Medulla oblongata (tissue), 1 donor: ENCODE data around the gene CNPY1.
A peak's percentile ranks its signal among the peaks of the same experiment; 100 is the strongest.

Experiments used
- DNase-seq: peaks from one replicate; pipeline ENCODE4 v3.0.0-alpha.2; 2015; ENCODE audit errors: extremely low spot score

CNPY1 gene

GRCh38 chr7:155511702-155511996 lies 34.7 kb downstream of the CNPY1 start:
- no peak for DNase-seq

GRCh38 chr7:155510975-155511701 lies 35.2 kb downstream of the CNPY1 start:
- no peak for DNase-seq

DNA sequence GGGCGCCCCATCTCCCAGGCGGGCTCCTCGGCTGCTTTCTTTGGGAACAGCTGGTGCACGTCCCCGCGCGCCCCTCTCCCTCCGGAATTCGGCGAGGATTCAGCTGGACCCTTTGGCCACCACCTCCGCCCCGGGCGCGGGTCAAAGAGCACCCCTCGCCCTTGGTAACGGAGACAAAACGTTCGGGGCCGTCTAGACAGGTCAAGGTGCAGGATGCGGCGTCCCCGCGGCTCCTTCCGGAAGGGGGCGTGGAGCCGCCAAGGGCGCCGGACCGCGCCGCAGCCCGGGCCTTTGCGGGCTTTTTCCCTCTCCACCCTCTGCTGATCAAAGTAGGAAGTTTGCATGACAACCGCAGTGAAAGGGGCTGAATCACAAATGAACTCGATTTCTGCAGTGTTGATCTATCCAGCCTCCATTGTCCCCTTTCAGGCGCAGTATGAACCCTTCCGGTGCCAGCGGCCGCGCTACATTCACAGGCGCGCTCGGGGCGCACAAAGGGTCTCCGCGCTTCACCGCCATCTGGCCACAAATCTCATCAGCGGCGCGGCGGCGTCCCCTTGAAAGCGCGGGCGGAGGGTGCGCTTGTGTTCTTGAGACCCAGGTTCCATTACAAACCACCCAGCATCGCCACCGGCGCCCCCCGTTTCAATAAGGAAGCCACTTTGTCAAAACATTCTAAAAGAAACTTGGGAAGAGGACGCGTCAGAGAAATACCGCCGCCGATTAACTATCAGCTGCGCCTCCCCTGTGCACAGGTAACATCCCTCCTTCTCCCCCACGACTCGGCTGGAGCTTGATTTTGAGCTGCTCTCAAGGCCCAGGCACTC lies 36.4 kb downstream of the CNPY1 start:
- DNase-seq: no peak

DNA sequence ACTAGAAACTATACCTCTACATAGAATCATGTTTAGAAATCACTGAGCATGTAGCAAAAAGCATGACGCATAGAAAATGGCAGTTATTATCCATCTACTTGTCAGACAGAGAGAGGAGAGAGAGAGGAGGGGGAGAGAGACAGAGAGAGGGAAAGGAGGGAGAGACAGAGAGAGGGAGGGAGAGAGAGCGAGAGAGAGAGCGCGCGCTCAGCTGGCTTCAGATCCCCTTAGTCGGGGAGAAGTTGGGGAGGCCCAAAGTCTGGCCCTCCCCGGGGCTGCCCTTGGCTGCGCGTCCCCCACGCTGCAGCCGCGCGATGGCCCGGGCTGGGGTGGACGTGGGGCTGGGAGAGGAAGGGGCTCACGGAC lies 37.0 kb downstream of the CNPY1 start:
- no peak for DNase-seq

GRCh38 chr7:155508376-155509358 lies 37.7 kb downstream of the CNPY1 start:
- DNase-seq: no peak

- no peak for DNase-seq
Observed at GRCh38 chr7:155507576-155507975, 38.8 kb downstream of the CNPY1 start.

GRCh38 chr7:155506854-155507337 lies 39.5 kb downstream of the CNPY1 start:
- no peak for DNase-seq

GRCh38 chr7:155505422-155505793 lies 41.0 kb downstream of the CNPY1 start:
- no peak for DNase-seq

DNA sequence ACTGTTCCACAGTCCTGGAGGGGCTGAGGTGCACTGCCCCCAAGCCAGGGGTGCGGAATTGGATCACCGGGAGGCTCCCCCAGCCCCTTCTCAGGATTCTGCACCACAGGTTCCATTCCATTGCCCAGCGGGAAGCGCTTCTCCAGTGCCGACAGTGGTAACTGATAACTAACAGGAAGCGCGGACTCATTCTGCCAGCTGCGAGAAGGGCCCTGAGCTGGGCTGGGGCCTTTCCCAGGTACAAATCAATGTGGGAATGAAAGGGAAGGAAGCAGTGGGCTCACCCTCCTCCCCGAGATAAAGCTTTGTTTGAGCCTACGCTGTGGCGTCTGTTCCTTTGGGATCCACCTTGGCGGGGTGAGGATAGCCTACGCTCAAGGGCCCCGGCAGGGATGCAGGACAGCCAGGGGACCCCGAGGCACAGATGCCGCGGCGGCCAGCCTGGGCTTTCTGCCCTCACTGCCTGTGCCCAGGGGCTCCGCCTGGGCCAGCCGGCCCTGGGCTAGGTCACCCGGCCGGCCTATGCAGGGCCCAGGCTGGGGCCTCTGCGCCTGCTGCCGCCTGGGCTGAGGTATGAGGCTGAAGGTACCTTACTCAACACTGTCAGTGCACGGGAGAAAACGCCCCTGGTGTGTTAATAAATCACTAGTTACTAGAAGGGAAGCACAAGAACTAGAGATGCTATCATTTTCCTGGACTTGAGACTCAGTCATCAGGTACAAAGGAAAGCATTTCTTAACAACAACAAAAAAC lies 49.0 kb downstream of the CNPY1 start:
- no peak for DNase-seq

DNA sequence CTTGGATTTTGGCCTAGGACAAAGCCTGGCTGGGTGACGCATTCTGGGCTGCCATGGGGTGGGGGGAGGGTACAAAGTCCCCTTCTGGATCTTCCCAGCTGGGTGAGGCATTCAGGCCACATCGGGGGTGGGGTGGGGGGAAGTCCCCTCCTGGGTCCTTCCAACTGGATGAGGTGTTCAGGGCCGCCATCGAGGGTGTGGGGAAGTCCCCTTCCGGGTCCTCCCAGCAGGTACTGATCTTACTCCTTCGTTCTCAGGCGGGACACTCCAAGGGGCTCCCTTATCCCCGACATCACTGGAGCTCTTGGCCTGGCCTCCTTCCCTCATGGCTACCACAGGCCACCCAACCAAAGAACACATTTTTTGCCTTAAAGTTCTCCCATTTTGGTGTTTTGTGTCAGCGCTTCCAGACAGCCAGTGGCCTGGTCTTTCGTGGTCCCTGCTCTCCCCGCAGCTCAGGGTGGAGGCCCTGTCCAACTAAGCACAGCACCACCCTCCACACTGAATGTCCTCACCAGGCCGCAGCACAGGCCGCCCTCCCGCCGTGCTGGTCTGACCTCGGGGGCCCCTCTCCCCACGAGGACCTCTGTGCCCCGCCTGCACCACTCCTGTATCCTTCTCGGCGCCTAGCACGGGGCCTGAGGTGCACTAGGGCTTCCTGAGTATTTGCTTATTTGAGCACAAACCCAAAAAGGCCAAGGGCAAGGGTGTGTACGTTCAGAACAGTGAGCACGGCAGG lies 49.9 kb downstream of the CNPY1 start:
- no peak for DNase-seq

DNA sequence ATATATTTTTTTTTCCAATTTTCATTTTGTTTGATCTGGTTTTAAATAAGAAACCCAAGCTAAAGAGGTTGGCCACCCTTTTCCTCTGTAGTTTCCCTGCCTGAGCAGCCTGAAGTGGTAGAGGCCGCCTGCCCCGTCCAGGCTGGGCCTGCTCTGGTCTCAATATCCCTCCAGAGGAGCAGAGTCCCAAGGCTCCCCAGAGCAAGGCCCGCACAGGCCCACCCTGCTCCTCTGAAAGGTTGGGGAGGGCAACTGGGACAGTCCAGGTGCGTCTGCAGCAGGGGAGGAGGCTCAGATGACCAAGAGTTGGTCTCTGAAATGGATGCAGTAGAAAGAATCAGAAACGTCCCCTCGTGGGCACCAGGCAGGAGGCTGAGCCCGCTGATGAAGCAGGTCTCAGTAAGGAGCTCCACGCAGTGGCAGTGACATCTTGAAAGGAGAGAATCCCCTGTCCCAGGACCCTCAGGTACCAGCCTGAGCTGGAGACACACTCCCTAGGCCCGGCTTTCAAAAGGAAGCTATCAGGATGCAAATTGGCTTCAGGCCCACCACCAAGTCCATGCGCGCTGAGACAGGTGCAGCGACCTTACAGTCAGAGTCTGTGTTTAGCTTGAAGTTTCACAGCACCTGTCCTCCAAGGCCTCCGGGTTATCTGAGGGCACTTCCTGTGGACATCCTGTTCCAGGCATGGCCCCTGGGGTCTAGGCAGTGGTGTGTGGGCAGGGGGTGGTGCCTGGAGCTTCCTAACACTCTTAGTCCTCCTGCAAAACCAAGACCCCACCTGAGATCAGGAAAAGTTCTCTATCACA lies 50.7 kb downstream of the CNPY1 start:
- no peak for DNase-seq

DNA sequence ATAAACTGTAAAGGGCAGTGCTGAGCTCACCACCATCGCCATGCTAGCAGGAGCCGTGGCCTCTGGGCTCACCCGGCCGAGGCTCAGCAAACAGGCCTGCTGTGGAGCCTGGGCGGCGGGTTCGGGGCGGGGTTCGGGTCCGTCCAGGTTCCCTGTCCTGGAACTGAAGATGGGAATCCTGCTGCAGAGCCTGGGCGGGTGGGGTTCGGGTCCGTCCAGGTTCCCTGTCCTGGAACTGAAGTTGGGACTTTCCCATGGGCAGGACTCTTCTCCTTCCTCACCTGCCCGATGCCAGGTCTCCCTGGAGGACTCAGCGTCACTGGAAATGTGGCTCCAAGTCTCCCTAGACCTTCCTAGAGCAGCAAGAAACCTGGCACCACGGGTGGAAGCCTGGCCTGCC lies 51.8 kb downstream of the CNPY1 start:
- DNase-seq: no peak

- no peak for DNase-seq
Observed at GRCh38 chr7:155493744-155494538, 52.4 kb downstream of the CNPY1 start.

- DNase-seq: no peak
Observed at GRCh38 chr7:155491812-155492211, 54.5 kb downstream of the CNPY1 start.

DNA sequence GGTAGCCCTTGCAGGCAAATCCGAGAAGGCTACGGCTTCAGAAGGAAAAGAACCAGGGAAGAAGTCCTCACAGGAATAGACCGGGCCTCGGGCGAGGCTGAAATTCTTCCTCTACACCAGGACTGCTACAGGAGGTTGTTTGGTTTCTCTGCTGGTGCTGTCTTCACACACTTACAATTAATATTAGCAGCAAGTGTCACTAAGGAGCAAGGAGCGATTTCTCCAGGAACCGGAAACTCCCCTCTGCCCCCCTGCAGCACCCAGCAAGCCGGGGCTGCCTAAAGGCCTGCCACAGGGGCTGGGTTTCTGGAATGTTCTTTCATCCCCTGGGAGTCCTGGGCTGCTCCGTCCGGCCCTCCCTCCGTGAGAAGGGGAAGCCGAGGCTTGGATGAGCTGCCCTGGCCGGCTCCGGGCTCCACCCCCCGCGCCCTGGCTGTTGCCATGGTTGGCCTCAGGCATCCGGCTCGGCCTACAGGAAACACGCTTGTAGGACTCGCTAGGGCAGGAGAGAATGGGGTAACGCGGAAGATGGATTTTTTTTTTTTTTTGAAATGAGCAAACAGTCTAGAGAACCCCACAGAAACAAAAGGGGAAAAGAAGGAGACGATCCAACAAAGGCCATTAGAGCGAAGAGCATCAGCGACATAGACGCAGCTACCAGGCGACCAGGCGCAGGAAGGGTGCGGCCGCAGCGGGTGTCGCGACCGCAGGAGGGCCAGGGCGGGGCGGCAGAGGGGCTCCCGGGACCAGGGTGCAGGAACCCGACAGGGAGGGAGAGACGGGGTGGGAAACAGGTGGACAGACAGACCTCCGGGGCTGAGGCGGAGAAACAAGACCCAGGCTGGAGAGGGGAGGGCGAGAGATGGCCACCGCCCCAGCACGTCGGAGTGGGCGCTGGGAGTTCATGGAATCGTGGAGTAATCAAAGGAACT lies 55.4 kb downstream of the CNPY1 start:
- peak; percentile 29 for DNase-seq

DNA sequence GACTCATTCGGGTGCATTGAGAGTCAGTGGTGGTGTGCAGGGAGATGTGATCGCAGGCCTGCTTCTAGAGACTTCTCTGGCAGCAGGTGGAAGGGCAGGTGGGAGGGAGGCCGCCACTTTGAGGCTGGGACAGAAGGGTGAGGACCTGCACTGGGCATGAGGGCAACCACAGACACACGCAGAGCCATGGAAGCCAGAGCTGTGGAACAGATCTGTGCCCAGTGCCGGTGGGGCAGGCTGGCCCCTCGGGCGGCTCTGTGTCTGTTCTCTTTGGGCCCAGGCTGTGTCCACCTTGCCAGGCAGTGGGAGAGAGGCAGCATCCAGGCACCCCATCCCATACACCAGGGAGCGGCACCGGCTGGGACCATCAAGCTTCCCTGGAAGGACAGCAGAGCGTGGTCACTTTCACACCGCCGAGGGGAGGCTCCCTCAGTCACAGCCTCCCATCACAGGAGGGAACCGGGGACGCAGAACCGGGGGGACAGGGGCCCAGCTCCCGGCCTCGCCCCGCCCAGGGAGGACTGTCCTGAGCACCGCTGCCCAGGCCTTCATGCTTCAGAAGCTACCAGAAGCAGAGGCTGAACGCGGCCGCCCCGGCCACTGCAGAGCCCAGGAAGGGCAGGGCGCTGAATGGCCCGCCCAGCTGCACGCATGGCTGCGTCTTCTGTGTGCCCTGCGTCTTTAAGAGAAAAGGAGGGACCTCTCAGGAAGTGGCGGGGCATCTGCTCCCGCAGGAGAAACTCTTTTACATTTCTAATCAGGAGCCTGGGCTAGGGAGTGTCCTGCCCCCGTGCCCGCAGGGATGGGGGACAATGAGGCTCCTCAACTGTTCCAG lies 56.3 kb downstream of the CNPY1 start:
- no peak for DNase-seq
